ENCODE data around the gene MT1H.
"Not testable (repeated sequence)": the region's sequence is repeated elsewhere in the genome, so short reads cannot be mapped to it uniquely, and the experiment has no call there.

Gene MT1H

GRCh38 chr16:56669005-56669839 lies at the start of gene MT1H:
TSS of gene MT1H (plus strand) at chr16:56669814. CDS start at chr16:56669885, 71 bp downstream.
- H3K4me1 Mint-ChIP-seq, result peaks cover 38% of the 10 kb centered on the region
- H3K9me3 Mint-ChIP-seq, result no peaks in the 10 kb centered on the region
- peak; percentile 39 for DNase-seq
- peaks cover 2% of the 10 kb centered on the region for H3K36me3 Mint-ChIP-seq
- CTCF ChIA-PET, result interaction anchor here (0.9 to 3.0 kb wide), 4 partner anchors 8 to 33 kb away, joined by 3 to 8 read pairs (median 4); no protein-coding TSS in a partner anchor
- peaks cover 95% of the 10 kb centered on the region for H3K27me3 Mint-ChIP-seq
- no peak within 1 kb of the TSS for H3K27ac Mint-ChIP-seq
- peak within 1 kb of the TSS; percentile 28 for H3K4me3 Mint-ChIP-seq

- H3K9me3 Mint-ChIP-seq, result no peaks in the 10 kb centered on the region
- H3K27me3 Mint-ChIP-seq, result peaks cover 76% of the 10 kb centered on the region
- peaks cover 28% of the 10 kb centered on the region for H3K4me1 Mint-ChIP-seq
- DNase-seq, result no peak
- CTCF ChIA-PET, result interaction anchor here (0.6 kb wide), 1 partner anchor 56 kb away, joined by 3 read pairs; no protein-coding TSS in a partner anchor
- peaks cover 2% of the 10 kb centered on the region for H3K36me3 Mint-ChIP-seq
- H3K27ac Mint-ChIP-seq, result no peak overlapping the region
- no peak overlapping the region for H3K4me3 Mint-ChIP-seq
Measured at GRCh38 chr16:56620339-56620897, 49.2 kb upstream of the MT1H start.

- H3K36me3 Mint-ChIP-seq, H3K27ac Mint-ChIP-seq, H3K4me3 Mint-ChIP-seq, DNase-seq, H3K9me3 Mint-ChIP-seq, CTCF ChIA-PET: not testable (repeated sequence)
- Mint-ChIP-seq H3K27me3 (peaks cover 87% of the 10 kb centered on the region), H3K4me1 (peaks cover 37% of the 10 kb centered on the region)
Measured at GRCh38 chr16:56621665-56622445, 47.8 kb upstream of the MT1H start.

GRCh38 chr16:56623184-56623583 lies 46.4 kb upstream of the MT1H start:
- H3K9me3 Mint-ChIP-seq, H3K27ac Mint-ChIP-seq, DNase-seq, H3K36me3 Mint-ChIP-seq, H3K4me3 Mint-ChIP-seq: not testable (repeated sequence)
- Mint-ChIP-seq H3K4me1 (peaks cover 28% of the 10 kb centered on the region), H3K27me3 (peaks cover 80% of the 10 kb centered on the region)
- CTCF ChIA-PET, result interaction anchor here (1.4 kb wide), 1 partner anchor 20 kb away, joined by 4 read pairs; no protein-coding TSS in a partner anchor

- H3K27me3 Mint-ChIP-seq, result peaks cover 80% of the 10 kb centered on the region
Measured at GRCh38 chr16:56623637-56624036, 46.0 kb upstream of the MT1H start.

GRCh38 chr16:56625140-56625942 lies 44.3 kb upstream of the MT1H start, which contains the start of gene MT1E:
TSS of gene MT1E (plus strand) at chr16:56625781. CDS start at chr16:56625852, 71 bp downstream.
- peak; percentile 67 for DNase-seq
- Mint-ChIP-seq H3K4me1 (peaks cover 22% of the 10 kb centered on the region), H3K27ac (peak within 1 kb of the TSS; percentile 84), H3K4me3 (peak within 1 kb of the TSS; percentile 79), H3K27me3 (peaks cover 80% of the 10 kb centered on the region), H3K9me3 (no peaks in the 10 kb centered on the region), H3K36me3 (peaks cover 2% of the 10 kb centered on the region)
- CTCF ChIA-PET, result interaction anchor here (1.3 kb wide), 1 partner anchor 19 kb away, joined by 4 read pairs; no protein-coding TSS in a partner anchor

More at GRCh38 chr16:56623637-56624036, 46.0 kb upstream of the MT1H start:
- no peak for DNase-seq
- Mint-ChIP-seq H3K4me1 (peaks cover 24% of the 10 kb centered on the region), H3K27ac (no peak overlapping the region), H3K9me3 (no peaks in the 10 kb centered on the region), H3K4me3 (no peak overlapping the region), H3K36me3 (peaks cover 2% of the 10 kb centered on the region)
- CTCF ChIA-PET, result interaction anchor here (1.4 kb wide), 1 partner anchor 20 kb away, joined by 4 read pairs; no protein-coding TSS in a partner anchor

GRCh38 chr16:56625943-56626654 lies 43.5 kb upstream of the MT1H start:
- peaks cover 22% of the 10 kb centered on the region for H3K4me1 Mint-ChIP-seq
- H3K36me3 Mint-ChIP-seq, result peaks cover 2% of the 10 kb centered on the region
- no peak for DNase-seq
- H3K4me3 Mint-ChIP-seq, result peak overlapping the region; percentile 79
- CTCF ChIA-PET, result interaction anchor here (1.3 kb wide), 1 partner anchor 18 kb away, joined by 4 read pairs; no protein-coding TSS in a partner anchor
- H3K9me3 Mint-ChIP-seq, result no peaks in the 10 kb centered on the region
- H3K27ac Mint-ChIP-seq, result peak overlapping the region; percentile 62
- peaks cover 83% of the 10 kb centered on the region for H3K27me3 Mint-ChIP-seq

GRCh38 chr16:56626685-56627084 lies 42.9 kb upstream of the MT1H start:
- peaks cover 24% of the 10 kb centered on the region for H3K4me1 Mint-ChIP-seq
- no peak overlapping the region for H3K27ac Mint-ChIP-seq
- peak overlapping the region; percentile 79 for H3K4me3 Mint-ChIP-seq
- DNase-seq, result no peak
- H3K36me3 Mint-ChIP-seq, result peaks cover 2% of the 10 kb centered on the region
- no peaks in the 10 kb centered on the region for H3K9me3 Mint-ChIP-seq
- CTCF ChIA-PET, result interaction anchor here (1.3 kb wide), 1 partner anchor 18 kb away, joined by 4 read pairs; no protein-coding TSS in a partner anchor
- peaks cover 83% of the 10 kb centered on the region for H3K27me3 Mint-ChIP-seq

GRCh38 chr16:56628486-56629350 lies 40.9 kb upstream of the MT1H start:
- CTCF ChIA-PET, result no interaction called here
- DNase-seq, result no peak
- peak overlapping the region; percentile 3 for H3K27ac Mint-ChIP-seq

GRCh38 chr16:56629531-56629930 lies 40.1 kb upstream of the MT1H start:
- Mint-ChIP-seq H3K36me3 (no peaks in the 10 kb centered on the region), H3K9me3 (no peaks in the 10 kb centered on the region), H3K4me3 (no peak overlapping the region), H3K27me3 (peaks cover 93% of the 10 kb centered on the region), H3K4me1 (peaks cover 30% of the 10 kb centered on the region), H3K27ac (no peak overlapping the region)
- DNase-seq, result no peak
- CTCF ChIA-PET, result interaction anchor here (2.2 to 2.3 kb wide), 2 partner anchors 13 to 23 kb away, joined by 4 to 12 read pairs; no protein-coding TSS in a partner anchor

More at GRCh38 chr16:56628486-56629350, 40.9 kb upstream of the MT1H start:
- peaks cover 90% of the 10 kb centered on the region for H3K27me3 Mint-ChIP-seq
- peaks cover 32% of the 10 kb centered on the region for H3K4me1 Mint-ChIP-seq
- no peaks in the 10 kb centered on the region for H3K9me3 Mint-ChIP-seq
- no peak overlapping the region for H3K4me3 Mint-ChIP-seq
- peaks cover 2% of the 10 kb centered on the region for H3K36me3 Mint-ChIP-seq

- DNase-seq, result no peak
- no peak overlapping the region for H3K27ac Mint-ChIP-seq
- no peaks in the 10 kb centered on the region for H3K9me3 Mint-ChIP-seq
- peaks cover 93% of the 10 kb centered on the region for H3K27me3 Mint-ChIP-seq
- CTCF ChIA-PET, result interaction anchor here (0.9 to 2.3 kb wide), 3 partner anchors 12 to 73 kb away, joined by 3 to 12 read pairs (median 4); no protein-coding TSS in a partner anchor
- peaks cover 32% of the 10 kb centered on the region for H3K4me1 Mint-ChIP-seq
- no peak overlapping the region for H3K4me3 Mint-ChIP-seq
- H3K36me3 Mint-ChIP-seq, result no peaks in the 10 kb centered on the region
Measured at GRCh38 chr16:56630134-56630533, 39.5 kb upstream of the MT1H start.

GRCh38 chr16:56631197-56631596 lies 38.4 kb upstream of the MT1H start:
- no peaks in the 10 kb centered on the region for H3K36me3 Mint-ChIP-seq
- no peaks in the 10 kb centered on the region for H3K9me3 Mint-ChIP-seq
- H3K27ac Mint-ChIP-seq, result no peak overlapping the region
- H3K4me1 Mint-ChIP-seq, result peaks cover 31% of the 10 kb centered on the region
- CTCF ChIA-PET, result interaction anchor here (2.2 to 2.3 kb wide), 2 partner anchors 11 to 25 kb away, joined by 4 to 12 read pairs; no protein-coding TSS in a partner anchor
- no peak overlapping the region for H3K4me3 Mint-ChIP-seq
- DNase-seq, result no peak
- peaks cover 93% of the 10 kb centered on the region for H3K27me3 Mint-ChIP-seq

Measured in activated naive CD4-positive, alpha-beta T cell treated with anti-CD3 and anti-CD28 coated beads, Interleukin-2, amount 10 ng/mL, durations not matched to agents 7 days and 5 days (primary cell).